Neural cell (in vitro differentiated cells): ENCODE data around the gene IL17B. TPM values are rescaled to one million over a fixed set of nuclear protein-coding genes. Genes with fewer than 3 reads are reported as not detected.
A peak's percentile ranks its signal among the peaks of the same experiment; 100 is the strongest.

Experiments
- H2AFZ ChIP-seq: fragments of 200-600, 300-800 bp; sonication (generic), shearing (Covaris generic); 2 replicates; pipeline ENCODE4 v1.6.0; 2014; ENCODE audit warnings: low read depth, mild to moderate bottlenecking, antibody characterized with exemption, low read length, moderate library complexity
- H3F3A ChIP-seq: fragments of 200-600 bp; shearing (Covaris generic); 2 replicates; pipeline ENCODE4 v1.6.1; 2016; ENCODE audit warnings: mild to moderate bottlenecking, moderate library complexity, mixed read lengths, antibody characterized with exemption, low read length; ENCODE audit not compliant: insufficient read depth, poor library complexity, severe bottlenecking
- H3K27ac ChIP-seq: fragments of 200-600, 300-800 bp; sonication (generic), shearing (Covaris generic); 2 replicates; pipeline ENCODE4 v1.5.1; 2014; ENCODE audit warnings: mild to moderate bottlenecking, low read length, moderate library complexity
- H3K27me3 ChIP-seq: fragments of 300-800, 200-600 bp; sonication (generic), shearing (Covaris generic); 2 replicates; pipeline ENCODE4 v1.6.0; 2014; ENCODE audit warnings: mild to moderate bottlenecking, low read depth, low read length, moderate library complexity; ENCODE audit not compliant: insufficient read depth
- H3K36me3 ChIP-seq: fragments of 300-800, 200-600 bp; sonication (generic), shearing (Covaris generic); 2 replicates; pipeline ENCODE4 v1.5.1; 2014; ENCODE audit warnings: mild to moderate bottlenecking, antibody characterized with exemption, low read length, moderate library complexity; ENCODE audit not compliant: insufficient read depth
- H3K4me2 ChIP-seq: fragments of 300-800, 200-600 bp; sonication (generic), shearing (Covaris generic); 2 replicates; pipeline ENCODE4 v1.6.0; 2014; ENCODE audit warnings: mild to moderate bottlenecking, low read length
- H3K4me3 ChIP-seq: fragments of 300-800, 200-600 bp; sonication (generic), shearing (Covaris generic); 2 replicates; pipeline ENCODE4 v1.5.1; 2014; ENCODE audit warnings: mild to moderate bottlenecking, low read length, moderate library complexity
- H3K79me2 ChIP-seq: fragments of 200-600 bp; shearing (Covaris generic); replicated peaks from 2 replicates; pipeline ENCODE4 v1.6.0; 2014; ENCODE audit warnings: mild to moderate bottlenecking, low read length, moderate library complexity; ENCODE audit not compliant: insufficient read depth
- H3K9ac ChIP-seq: fragments of 300-800, 200-600 bp; sonication (generic), shearing (Covaris generic); 2 replicates; pipeline ENCODE4 v1.6.1; 2016; ENCODE audit warnings: mild to moderate bottlenecking, low read length, mixed read lengths
- H3K9me2 ChIP-seq: fragments of 200-600 bp; shearing (Covaris generic); 2 replicates; pipeline ENCODE4 v1.6.1; 2016; ENCODE audit warnings: mild to moderate bottlenecking, low read length, mixed read lengths; ENCODE audit not compliant: insufficient read depth
- H3K9me3 ChIP-seq: fragments of 200-600, 300-800 bp; sonication (generic), shearing (Covaris generic); 2 replicates; pipeline ENCODE4 v1.6.1; 2016; ENCODE audit warnings: mild to moderate bottlenecking, mixed run types, low read length, moderate library complexity, mixed read lengths
- H4K20me1 ChIP-seq: fragments of 200-600 bp; shearing (Covaris generic); 2 replicates; pipeline ENCODE4 v1.6.1; 2016; ENCODE audit warnings: mild to moderate bottlenecking, mixed run types; ENCODE audit not compliant: insufficient read depth
- EP300 ChIP-seq: fragments of 450-650 bp; conservative IDR thresholded peaks from 2 replicates; pipeline ENCODE4 v1.6.1; 2014; ENCODE audit warnings: antibody characterized with exemption, mild to moderate bottlenecking, moderate library complexity; ENCODE audit not compliant: poor library complexity, severe bottlenecking
- EZH2 ChIP-seq: fragments of 200-600, 300-800 bp; shearing (Covaris generic), sonication (generic); IDR thresholded peaks from 2 replicates; pipeline ENCODE4 v1.6.1; 2014; ENCODE audit warnings: antibody characterized with exemption, low read length, borderline replicate concordance, mild to moderate bottlenecking; ENCODE audit not compliant: insufficient read depth, poor library complexity, severe bottlenecking
- MXI1 ChIP-seq: fragments of 450-650 bp; conservative IDR thresholded peaks from 2 replicates; pipeline ENCODE4 v1.6.1; 2014; ENCODE audit warnings: antibody characterized with exemption, mild to moderate bottlenecking; ENCODE audit not compliant: poor library complexity, severe bottlenecking
- POLR2AphosphoS5 ChIP-seq: IDR thresholded peaks from 2 replicates; pipeline ENCODE4 v1.6.1; 2012
- RAD21 ChIP-seq: fragments of 450-650 bp; conservative IDR thresholded peaks from 2 replicates; pipeline ENCODE4 v1.6.1; 2014; ENCODE audit warnings: antibody characterized with exemption, mild to moderate bottlenecking, moderate library complexity
- SMC3 ChIP-seq: fragments of 450-650 bp; conservative IDR thresholded peaks from 2 replicates; pipeline ENCODE4 v1.6.1; 2014; ENCODE audit warnings: antibody characterized with exemption, mild to moderate bottlenecking, moderate library complexity; ENCODE audit not compliant: poor library complexity
- TAF1 ChIP-seq: IDR thresholded peaks from 2 replicates; pipeline ENCODE4 v1.6.1; 2012; ENCODE audit warnings: low read depth
- polyA plus RNA-seq: library from polyadenylated mRNA; depleted of rRNA; stranded (reverse); fragments of >200 nt; gene quantifications from 2 replicates; pipeline ENCODE4 v1.2.3, GENCODE V29; 2014
- TF ChIP-seq, protein P1 (sequence below): IDR thresholded peaks from 2 replicates; pipeline ENCODE4 v1.6.1; 2012; ENCODE audit warnings: borderline replicate concordance
- TF ChIP-seq, protein P2 (sequence below): fragments of 450-650 bp; IDR thresholded peaks from 2 replicates; pipeline ENCODE4 v1.5.1; 2014; ENCODE audit warnings: antibody characterized with exemption, mild to moderate bottlenecking, moderate library complexity; ENCODE audit not compliant: poor library complexity, severe bottlenecking

The IL17B gene
- polyA plus RNA-seq, 1 donor from 2014 or later = not detected

DNA sequence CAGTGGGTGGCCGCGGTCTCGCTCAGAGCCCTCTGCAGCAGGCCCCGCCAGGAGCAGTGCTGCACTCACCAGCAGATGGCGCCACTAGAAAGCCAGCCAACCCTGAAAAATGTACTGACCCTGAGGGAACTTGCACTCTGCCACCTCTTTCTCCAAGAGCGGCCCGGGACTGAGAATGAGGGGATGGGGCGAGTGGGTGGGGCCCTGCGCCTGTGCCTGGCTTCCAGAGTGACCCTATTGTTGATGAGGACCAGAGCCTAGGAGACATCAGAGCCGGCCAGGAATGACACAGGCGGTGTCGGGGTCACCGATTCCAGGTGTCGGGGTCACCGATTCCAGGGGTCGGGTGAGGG lies 2.9 kb upstream of the IL17B start:
- H3F3A ChIP-seq = no peaks in the 10 kb centered on the region
- no peaks in the 10 kb centered on the region for H3K9me3 ChIP-seq
- TF ChIP-seq POLR2AphosphoS5 = no peak
- TF ChIP-seq TAF1 = no peak
- no peak for TF ChIP-seq EZH2
- TF ChIP-seq MXI1 = no peak
- peak; percentile 34 for TF ChIP-seq RAD21
- TF ChIP-seq SMC3 = peak; percentile 54
- TF ChIP-seq, protein P1, sequence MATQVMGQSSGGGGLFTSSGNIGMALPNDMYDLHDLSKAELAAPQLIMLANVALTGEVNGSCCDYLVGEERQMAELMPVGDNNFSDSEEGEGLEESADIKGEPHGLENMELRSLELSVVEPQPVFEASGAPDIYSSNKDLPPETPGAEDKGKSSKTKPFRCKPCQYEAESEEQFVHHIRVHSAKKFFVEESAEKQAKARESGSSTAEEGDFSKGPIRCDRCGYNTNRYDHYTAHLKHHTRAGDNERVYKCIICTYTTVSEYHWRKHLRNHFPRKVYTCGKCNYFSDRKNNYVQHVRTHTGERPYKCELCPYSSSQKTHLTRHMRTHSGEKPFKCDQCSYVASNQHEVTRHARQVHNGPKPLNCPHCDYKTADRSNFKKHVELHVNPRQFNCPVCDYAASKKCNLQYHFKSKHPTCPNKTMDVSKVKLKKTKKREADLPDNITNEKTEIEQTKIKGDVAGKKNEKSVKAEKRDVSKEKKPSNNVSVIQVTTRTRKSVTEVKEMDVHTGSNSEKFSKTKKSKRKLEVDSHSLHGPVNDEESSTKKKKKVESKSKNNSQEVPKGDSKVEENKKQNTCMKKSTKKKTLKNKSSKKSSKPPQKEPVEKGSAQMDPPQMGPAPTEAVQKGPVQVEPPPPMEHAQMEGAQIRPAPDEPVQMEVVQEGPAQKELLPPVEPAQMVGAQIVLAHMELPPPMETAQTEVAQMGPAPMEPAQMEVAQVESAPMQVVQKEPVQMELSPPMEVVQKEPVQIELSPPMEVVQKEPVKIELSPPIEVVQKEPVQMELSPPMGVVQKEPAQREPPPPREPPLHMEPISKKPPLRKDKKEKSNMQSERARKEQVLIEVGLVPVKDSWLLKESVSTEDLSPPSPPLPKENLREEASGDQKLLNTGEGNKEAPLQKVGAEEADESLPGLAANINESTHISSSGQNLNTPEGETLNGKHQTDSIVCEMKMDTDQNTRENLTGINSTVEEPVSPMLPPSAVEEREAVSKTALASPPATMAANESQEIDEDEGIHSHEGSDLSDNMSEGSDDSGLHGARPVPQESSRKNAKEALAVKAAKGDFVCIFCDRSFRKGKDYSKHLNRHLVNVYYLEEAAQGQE = no peak
- TF ChIP-seq, protein P2, sequence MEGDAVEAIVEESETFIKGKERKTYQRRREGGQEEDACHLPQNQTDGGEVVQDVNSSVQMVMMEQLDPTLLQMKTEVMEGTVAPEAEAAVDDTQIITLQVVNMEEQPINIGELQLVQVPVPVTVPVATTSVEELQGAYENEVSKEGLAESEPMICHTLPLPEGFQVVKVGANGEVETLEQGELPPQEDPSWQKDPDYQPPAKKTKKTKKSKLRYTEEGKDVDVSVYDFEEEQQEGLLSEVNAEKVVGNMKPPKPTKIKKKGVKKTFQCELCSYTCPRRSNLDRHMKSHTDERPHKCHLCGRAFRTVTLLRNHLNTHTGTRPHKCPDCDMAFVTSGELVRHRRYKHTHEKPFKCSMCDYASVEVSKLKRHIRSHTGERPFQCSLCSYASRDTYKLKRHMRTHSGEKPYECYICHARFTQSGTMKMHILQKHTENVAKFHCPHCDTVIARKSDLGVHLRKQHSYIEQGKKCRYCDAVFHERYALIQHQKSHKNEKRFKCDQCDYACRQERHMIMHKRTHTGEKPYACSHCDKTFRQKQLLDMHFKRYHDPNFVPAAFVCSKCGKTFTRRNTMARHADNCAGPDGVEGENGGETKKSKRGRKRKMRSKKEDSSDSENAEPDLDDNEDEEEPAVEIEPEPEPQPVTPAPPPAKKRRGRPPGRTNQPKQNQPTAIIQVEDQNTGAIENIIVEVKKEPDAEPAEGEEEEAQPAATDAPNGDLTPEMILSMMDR = peak; percentile 59
- TF ChIP-seq EP300 = no peak
- H3K27me3 ChIP-seq = no peaks in the 10 kb centered on the region
- no peaks in the 10 kb centered on the region for H3K79me2 ChIP-seq
- no peak overlapping the region for H3K4me3 ChIP-seq
- no peaks in the 10 kb centered on the region for H4K20me1 ChIP-seq
- H3K9me2 ChIP-seq = no peaks in the 10 kb centered on the region
- H3K9ac ChIP-seq = no peak overlapping the region
- H3K27ac ChIP-seq = no peak overlapping the region
- H2AFZ ChIP-seq = no peak overlapping the region
- H3K36me3 ChIP-seq = no peaks in the 10 kb centered on the region
- H3K4me2 ChIP-seq = no peak overlapping the region

DNA sequence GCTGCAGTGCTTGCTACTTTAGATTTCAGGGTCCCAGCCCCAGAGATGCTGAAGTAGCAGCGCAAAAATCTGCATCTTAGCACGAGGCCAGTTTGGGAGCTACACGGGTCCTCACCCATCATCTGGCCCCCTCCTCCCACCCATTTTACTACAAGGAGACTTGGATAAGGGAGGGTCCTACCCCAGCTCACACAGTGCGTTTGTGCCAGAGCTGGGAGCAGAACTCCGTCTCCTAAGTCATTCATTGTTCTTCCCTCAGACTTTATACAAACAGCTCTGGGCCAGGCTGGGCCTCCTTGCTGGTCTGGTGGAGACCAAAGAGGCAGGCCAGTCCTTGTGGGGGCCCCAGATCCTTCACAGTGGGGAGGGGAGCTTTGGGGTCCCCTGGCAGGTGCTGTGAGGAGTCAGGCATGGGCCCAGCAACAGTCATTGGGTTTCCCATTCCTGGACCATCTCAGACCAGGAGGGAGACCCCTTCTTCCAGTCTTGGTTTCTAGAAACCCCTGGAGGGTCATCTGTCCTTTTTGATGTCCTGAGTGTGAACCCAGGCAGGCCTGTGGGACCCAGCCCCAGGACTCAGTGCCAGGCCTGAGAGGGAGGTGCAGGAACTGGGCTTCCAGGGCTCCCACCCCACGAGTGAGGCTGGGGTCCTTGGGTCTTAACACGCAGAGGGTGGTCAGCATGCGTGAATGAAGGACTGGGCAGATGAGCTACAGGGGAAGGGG lies 2.3 kb upstream of the IL17B start:
- TF ChIP-seq, protein P1 = no peak
- no peak for TF ChIP-seq MXI1
- TF ChIP-seq POLR2AphosphoS5 = no peak
- TF ChIP-seq EP300 = no peak
- no peak for TF ChIP-seq RAD21
- TF ChIP-seq, protein P2 = no peak
- no peak for TF ChIP-seq SMC3
- no peak for TF ChIP-seq TAF1
- no peak for TF ChIP-seq EZH2
- Histone ChIP-seq H3K9me3 (no peaks in the 10 kb centered on the region), H3K4me3 (no peak overlapping the region), H3K9me2 (no peaks in the 10 kb centered on the region), H3K79me2 (no peaks in the 10 kb centered on the region), H2AFZ (no peak overlapping the region), H3K36me3 (no peaks in the 10 kb centered on the region), H3K27ac (no peak overlapping the region), H3K9ac (no peak overlapping the region), H4K20me1 (no peaks in the 10 kb centered on the region), H3K27me3 (no peaks in the 10 kb centered on the region), H3K4me2 (no peak overlapping the region), H3F3A (no peaks in the 10 kb centered on the region)
